Measurements from ENCODE around the gene PRSS57.
A peak's percentile ranks its signal among the peaks of the same experiment; 100 is the strongest.

Gene PRSS57

GRCh38 chr19:694481-695351 lies 536 bp downstream of the PRSS57 start:
- DNase-seq (ENCODE audit: low read depth): no peak

GRCh38 chr19:690203-690602 lies 5.0 kb downstream of the PRSS57 start:
- DNase-seq (ENCODE audit: low read depth): no peak

- no peak for DNase-seq (ENCODE audit: low read depth)
Observed at GRCh38 chr19:688992-689391, 6.3 kb downstream of the PRSS57 start.

DNA sequence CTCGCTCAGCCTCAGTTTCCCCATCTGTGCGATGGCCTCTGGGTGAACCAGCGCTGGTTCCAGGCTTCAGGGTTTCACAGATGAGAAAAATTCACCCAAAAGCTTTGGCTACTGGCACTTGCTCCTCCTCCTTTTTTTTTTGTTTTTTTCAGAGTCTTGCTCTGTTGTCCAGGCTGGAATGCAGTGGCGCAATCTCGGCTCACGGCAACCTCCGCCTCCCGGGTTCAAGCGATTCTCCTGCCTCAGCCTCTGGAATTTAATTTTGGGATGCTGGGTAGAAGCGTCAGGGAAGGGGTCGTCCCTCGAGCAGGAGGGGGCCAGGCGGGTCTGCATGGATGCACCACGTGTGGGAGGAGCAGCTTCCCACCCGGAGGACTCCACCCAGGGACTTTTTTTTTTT lies 7.0 kb downstream of the PRSS57 start:
- peak; percentile 52 for DNase-seq (ENCODE audit: low read depth)

- no peak for DNase-seq (ENCODE audit: low read depth)
Observed at GRCh38 chr19:687569-688166, 7.6 kb downstream of the PRSS57 start.

GRCh38 chr19:686589-687297 lies 8.5 kb downstream of the PRSS57 start:
- no peak for DNase-seq (ENCODE audit: low read depth)

DNA sequence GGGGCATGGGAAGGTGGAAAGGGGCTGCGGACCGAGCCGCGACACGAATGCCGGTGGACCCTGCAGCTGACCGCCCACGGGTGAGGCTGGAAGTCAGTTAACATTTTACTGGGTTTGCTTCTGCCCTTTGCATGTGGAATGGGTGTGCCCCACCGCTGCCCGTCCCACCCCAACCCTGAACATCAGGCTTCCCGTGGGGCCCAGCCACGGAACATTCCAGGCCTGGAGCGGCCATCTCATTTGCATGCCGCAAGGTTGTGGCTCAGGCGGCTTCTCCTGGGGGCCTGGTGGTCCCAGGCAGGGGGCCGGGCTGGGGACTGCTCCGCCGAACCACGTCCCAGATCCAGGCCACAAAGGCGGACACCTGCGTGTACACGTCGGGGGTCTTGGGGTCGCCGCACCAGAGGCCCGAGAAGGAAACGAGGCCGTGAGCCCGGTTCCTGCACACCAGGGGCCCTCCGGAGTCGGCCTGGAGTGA lies 9.8 kb downstream of the PRSS57 start:
- DNase-seq (ENCODE audit: low read depth): no peak

DNA sequence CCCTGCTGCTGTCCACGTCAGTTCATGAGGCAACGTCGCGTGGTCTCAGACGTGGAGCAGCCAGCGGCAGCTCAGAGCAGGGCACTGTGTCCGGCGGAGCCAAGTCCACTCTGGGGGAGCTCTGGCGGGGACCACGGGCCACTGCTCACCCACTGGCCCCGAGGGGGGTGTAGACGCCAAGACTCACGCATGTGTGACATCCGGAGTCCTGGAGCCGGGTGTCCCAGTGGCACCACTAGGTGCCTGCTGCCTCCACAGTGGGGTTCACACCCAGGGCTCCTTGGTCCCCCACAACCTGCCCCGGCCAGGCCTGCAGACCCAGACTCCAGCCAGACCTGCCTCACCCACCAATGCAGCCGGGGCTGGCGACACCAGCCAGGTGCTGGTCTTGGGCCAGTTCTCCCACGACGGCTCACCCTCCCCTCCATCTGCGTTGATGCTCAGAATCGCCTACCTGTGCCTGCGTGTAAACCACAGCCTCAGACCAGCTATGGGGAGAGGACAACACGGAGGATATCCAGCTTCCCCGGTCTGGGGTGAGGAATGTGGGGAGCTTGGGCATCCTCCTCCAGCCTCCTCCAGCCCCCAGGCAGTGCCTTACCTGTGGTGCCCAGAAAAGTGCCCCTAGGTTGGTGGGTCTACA lies 12.5 kb downstream of the PRSS57 start:
- DNase-seq (ENCODE audit: low read depth): no peak

- no peak for DNase-seq (ENCODE audit: low read depth)
Observed at GRCh38 chr19:681029-682019, 13.9 kb downstream of the PRSS57 start.

DNA sequence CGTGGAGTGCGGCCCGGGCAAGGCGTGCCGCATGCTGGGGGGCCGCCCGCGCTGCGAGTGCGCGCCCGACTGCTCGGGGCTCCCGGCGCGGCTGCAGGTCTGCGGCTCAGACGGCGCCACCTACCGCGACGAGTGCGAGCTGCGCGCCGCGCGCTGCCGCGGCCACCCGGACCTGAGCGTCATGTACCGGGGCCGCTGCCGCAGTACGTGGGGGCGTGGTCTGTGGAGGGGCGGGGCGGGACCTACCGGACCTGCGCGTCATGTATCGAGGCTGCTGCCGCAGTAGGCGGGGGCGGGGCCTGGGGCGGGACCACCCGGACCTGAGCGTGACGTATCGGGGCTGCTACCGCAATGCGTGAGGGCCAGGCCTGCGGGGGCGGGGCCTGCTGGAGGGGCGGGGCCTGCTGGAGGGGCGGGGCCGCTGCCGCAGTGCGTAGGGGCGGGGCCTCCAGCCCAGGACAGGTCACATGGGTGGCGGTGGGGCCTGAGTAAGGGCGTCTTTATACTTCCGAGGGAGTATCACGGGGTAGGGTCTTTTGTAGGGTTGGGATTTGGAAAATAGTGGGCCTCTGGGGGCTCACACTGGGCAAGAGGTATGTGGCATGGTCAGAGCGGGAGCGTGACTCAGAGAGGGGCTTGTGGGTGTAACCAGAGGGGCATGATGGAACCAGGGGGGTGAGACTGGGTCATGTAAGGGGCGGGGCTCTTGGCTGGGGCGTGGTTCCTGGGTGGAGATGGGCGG lies 14.8 kb downstream of the PRSS57 start:
- DNase-seq (ENCODE audit: low read depth): peak; percentile 98

DNA sequence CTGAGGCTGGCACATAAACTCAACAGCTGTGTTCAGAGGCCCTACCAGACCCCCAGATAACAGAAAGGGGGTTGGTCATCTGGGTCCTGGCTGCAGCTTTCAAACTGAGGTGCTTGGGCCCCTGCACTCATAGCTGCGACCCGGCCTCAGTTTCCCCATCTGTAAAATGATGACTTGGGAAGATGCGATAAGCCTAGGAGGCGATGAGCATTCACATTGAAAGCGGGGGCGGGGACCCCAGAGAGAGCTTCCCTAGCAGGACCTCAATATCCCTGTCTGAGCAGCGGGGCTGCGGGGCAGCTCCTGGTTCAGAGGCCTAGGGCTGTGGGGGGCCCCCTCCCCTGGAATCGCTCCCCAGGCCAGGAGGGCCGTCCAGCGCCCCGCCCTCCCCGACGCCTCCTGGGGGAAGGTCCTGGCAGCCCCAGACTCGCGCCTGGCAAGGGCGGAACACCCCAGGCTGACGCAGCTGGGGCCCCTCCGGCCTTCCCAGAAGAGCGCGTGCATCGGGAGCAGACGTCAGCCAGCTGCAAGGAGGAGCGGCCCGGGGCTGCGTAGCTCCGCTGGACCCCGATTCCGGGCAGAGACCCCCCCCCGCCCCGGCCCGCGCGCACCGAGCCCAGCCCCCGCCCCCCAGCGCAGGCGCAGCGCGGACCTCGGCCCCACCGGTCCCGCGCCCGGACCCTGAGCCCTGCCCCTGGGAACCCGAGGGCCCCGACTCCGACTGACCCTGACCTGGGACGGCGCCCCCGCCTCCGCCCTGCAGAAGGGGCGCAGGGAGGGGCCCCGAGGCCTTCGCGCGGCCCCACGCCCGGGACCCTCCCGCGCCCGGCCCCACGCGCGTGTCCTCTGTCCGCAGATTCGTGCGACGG lies 15.6 kb downstream of the PRSS57 start:
- peak; percentile 70 for DNase-seq (ENCODE audit: low read depth)

DNA sequence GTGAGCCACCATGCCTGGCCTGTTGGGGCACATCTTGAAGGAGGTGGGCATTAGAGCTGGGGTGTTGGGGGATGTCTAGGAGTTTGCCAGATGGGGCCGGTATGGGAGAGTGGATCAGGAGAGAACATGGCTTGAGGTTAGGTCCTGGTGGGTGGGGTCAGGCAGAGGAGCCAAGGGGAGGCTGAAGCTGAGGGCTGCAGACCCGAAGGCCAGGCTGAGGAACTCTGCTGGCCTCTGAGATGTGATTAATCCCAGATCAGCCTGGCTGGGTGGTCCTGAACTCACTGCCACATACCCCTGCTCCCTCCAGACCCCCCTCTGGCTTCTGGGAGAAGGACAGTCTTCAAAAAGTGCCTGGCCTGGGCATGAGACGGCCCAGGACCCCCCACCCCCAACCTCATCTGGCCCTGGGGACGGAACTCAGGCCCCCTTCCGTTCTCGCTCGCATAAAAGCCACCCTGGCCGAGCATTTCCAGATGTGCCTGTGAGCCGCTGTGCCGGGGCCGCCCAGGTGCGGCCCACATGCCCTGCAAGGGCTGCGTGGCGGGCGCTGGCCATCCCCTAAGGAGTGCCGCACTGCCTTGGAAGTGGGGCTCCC lies 16.4 kb downstream of the PRSS57 start:
- no peak for DNase-seq (ENCODE audit: low read depth)

DNA sequence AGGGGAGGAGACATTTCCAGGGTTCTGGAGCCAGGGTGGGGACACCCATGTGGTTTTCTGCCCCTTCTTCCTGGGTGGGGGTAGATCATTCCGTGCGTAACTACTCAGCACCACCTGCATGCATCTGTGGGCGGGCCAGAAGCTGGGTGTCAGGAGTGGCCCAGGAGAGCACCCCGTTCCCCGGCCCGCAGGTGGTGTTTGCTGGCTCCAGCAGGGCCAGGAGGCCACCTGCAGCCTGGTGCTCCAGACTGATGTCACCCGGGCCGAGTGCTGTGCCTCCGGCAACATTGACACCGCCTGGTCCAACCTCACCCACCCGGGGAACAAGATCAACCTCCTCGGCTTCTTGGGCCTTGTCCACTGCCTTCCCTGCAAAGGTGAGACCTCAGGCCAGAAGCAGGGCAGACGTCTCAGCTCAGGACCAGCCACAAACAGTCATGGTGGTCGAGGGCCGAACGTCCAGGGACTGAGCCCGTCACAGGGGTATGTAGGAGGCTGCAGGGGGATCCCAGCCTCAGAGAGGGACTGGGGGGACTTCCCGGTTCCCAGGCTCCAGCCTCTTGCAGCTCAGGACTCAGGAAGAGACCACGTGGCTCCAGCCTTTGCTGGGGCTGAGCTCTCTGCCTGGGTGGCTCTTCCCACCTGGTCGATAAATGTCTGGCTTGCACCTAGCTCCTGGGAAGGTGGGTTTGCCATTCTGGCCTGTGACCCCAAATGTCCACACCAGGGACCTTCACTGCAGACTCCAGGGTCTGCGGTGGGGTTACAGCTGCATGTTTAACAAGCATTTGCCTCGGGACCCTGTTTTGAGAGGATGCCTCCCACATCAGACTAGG lies 17.4 kb downstream of the PRSS57 start:
- DNase-seq (ENCODE audit: low read depth): peak; percentile 32

DNA sequence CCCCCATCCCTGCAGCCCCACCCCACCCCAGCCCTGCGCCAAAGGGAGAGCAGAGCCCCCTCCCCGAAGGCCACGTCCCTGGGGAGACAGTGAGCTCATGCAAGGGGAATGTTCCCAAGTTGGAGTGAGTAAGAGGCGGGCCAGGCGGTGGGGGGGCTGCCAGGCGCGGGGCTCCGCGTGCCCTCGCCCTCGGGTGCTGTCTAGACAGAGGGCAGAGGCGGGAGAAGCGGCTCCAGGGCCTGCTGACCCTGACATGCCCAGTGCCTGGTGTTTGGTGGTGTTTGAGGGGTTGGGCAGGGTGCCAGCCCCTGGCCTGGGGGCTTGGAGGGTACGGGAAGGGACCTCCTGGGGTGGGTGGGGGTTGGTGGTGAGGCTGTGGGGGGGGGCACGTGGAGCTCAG lies 18.1 kb downstream of the PRSS57 start:
- peak; percentile 90 for DNase-seq (ENCODE audit: low read depth)

DNA sequence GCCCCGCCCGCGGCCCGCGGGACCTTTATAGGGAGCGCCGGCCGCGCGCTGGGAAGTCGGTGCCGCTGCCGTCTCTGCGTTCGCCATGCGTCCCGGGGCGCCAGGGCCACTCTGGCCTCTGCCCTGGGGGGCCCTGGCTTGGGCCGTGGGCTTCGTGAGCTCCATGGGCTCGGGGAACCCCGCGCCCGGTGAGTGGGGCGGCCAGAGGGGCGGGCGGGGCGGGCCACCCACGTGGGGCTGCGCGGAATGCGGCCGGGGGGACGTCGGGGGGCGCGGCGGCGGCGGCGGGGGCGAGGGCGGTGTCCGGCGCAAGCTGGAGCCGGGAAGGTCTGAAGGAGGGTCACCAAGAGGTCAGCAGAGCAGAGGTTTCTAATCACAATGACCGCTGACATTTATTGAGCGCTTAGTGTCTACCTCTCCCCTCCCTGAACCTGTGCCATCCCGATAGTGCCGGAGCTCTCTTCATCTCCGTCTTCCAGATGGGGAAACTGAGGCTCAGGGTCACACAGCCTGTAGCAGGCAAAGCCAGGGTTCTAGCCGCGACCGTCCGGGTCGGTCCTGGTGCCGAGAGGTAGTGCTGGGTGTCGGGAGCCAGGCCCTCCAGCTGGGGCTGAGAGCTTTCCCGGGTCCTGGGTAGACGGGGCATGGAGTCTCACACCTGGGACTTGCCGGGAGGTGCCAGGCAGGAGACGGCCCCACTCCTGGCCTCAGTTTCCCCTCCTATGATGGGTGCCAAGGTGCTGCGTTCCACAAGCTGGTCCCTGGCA lies 18.7 kb downstream of the PRSS57 start, which contains the start of gene FSTL3:
Gene FSTL3, plus strand, starts transcription at position 54 of the 767 bp plus-strand sequence. Its CDS starts 32 bp downstream, at position 86.
- DNase-seq (ENCODE audit: low read depth): peak; percentile 49

DNA sequence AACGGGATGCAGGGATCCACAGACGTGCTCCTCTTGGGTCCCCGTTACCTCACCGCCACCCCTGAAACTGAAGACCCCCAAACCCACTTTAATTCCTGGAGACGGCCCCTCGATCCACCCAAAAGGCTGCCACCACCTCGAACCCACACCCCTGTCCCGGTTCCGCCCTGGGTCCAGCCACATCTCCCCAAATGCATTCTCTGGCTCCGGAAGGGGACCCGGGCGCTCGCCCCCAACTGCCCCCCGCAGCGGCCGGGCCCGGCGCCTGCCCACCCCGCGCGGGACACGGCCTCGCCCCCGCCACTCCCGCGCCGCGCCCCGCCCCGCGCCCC lies 19.3 kb downstream of the PRSS57 start:
- DNase-seq (ENCODE audit: low read depth): no peak

Data from EH (cell line).